ENCODE data around the gene ILF3.

ILF3 gene

GRCh38 chr19:10701955-10702525, 47.9 kb downstream of the ILF3 start:
- no peak for DNase-seq

- no peak for DNase-seq
Measured at GRCh38 chr19:10706990-10707389, 52.8 kb downstream of the ILF3 start.

GRCh38 chr19:10707440-10707839, 53.3 kb downstream of the ILF3 start:
- no peak for DNase-seq

DNA sequence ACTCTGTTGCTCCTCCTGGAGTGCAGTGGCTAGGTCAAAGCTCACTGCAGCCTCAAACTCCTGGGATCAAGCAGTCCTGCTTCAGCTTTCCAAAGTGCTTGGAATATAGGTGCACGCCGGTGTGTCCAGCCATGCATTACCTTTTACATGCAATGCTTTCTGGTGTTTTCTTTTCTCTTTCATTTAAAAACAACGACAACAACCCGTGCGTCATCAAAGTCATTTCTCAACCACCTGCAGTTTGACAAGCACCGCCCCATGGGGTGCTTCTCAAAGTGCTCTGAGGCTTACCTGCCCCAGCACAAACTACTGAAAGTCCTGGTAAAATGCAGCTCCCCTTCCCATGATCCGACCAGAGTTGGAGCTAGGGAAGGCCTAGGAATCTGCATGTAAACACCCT, 54.1 kb downstream of the ILF3 start:
- DNase-seq = no peak

- no peak for DNase-seq
Measured at GRCh38 chr19:10712045-10712444, 57.9 kb downstream of the ILF3 start.

DNA sequence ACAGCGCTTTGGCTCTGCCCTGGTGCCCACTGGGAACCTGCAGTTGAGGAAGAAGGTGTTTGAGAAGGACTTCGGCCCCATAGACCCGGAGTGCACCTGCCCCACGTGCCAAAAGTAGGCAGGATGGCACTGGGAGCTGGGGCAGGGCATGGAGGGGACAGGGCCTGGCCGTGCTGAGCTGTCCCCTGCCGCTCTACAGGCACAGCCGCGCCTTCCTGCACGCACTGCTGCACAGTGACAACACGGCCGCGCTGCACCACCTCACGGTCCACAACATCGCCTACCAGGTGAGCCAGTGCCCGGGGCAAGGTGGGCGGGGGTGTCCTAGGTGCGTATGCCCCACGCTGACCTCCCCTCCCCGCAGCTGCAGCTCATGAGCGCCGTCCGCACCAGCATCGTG, 58.6 kb downstream of the ILF3 start:
- DNase-seq = no peak

GRCh38 chr19:10713317-10713716, 59.2 kb downstream of the ILF3 start:
- DNase-seq = peak; percentile 56

DNA sequence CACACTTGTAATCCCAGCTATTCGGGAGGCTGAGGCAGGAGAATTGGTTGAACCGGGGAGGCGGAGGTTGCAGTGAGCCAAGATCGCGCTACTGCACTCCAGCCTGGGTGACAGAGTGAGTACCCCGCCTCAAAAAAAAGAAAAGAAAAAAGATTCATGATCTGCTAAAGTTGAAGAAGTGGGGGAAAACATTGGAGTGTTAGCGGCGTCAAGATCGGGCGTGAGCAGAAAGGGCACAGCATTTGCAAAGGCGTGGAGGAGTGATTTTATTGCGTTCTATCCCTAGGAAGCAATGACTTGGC, 62.9 kb downstream of the ILF3 start:
- no peak for DNase-seq

DNA sequence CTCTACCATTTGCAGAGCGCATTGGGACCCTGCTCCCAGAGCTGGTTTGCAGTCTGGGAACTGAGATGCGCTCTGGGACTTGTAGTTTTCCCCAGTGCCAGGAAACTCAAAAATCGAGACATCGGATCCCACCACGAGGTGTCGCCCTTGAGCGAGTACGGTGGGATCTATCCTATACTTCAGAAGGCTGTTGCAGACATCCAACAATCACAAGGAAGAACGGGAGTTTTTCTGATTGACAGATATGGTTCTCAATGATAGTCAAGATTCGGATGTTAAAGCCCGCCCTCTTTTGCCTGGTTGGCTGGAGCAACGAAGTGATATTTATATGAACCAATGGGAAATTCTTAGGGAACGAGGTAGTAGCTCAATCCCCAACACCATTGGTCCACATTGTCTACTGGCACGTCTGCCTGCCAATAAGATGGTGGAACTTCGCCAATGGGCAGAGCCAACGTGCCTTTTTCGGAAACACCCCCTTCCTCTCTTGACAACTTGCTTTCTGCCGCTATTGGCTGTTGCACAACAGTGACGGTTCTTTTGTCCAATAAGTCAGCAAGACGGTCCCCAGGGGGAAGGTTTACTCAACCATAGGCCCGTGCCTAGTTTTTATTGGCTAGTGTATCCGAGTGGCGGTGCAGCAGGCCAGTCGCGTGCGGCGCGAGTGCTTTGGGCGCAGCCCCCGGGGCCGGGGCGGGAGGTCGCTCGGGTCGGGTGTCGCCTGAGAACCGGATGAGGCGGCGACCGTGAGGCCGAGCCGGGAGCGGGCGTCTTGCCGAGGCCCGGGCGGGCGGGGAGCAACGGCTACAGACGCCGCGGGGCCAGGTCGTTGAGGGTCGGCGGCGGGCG, 63.4 kb downstream of the ILF3 start, which contains the start of gene DNM2:
Gene DNM2, plus strand, starts transcription at position 724 of the 849 bp plus-strand sequence. CDS start 164 bp downstream, outside the sequence.
- DNase-seq = peak; percentile 100

- no peak for DNase-seq
Measured at GRCh38 chr19:10718205-10719196, 64.4 kb downstream of the ILF3 start.

- DNase-seq = no peak
Measured at GRCh38 chr19:10719466-10719961, 65.4 kb downstream of the ILF3 start.

DNA sequence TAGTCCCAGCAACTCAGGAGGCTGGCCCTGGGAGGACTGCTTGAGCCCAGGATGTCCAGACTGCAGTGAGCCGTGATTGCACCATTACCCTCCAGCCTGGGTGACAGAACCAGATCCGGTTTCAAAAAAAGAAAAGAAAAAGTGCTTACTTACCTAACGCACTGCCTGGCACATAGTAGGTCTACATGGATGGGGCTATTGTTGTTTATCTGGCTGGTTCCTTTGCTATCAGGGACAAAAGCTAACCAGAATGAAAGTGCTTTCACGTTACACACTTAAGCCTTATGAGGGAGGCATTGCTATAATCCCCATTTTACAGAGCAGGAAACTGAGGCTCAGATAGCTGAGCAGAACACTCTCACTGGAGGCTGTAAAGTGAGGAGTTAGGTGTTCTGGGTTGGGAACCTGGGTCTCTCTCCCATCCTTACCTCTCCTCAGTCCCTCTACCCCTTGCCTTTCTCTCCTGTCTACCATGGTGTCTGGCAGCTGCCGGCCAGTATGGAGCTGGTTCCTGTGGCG, 66.5 kb downstream of the ILF3 start:
- no peak for DNase-seq

DNA sequence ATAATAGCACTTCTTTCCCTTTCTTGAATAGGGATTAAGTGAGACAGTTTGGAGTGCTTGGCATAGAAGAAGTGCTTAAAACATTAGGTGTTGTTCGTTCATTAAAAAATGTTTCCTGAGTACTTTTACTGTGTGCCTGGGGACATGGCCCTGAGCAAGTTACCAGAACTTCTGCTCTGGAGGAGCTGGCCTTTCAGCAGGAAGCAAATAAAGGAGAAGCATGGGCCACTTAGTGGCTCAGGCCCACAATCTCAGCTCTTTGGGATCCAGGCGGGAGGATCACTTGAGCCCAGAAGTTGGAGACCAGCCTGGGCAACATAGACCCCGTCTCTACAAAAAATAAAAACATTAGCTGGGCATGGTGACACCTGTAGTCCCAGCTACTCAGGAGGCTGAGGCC, 69.4 kb downstream of the ILF3 start:
- DNase-seq = no peak

- DNase-seq = no peak
Measured at GRCh38 chr19:10724573-10725071, 70.5 kb downstream of the ILF3 start.

DNA sequence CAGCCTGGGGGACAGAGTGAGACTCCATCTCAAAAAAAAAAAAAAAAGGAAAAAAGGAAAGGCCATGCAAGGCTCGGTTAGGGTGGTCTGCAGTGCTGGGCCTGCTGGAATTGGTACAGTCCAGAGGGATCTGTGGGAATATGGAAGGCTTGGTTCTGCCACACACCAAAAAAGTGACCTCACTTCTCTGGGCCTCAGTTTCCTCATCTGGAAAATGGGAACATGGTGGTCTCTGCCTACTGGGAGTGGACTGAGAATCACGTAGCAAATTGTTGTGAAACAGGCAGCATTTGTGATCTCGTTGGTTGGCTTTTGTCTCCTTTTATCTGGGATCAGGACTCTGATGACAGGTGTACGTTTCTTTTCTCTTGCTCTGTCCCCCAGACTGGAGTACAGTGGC, 71.3 kb downstream of the ILF3 start:
- no peak for DNase-seq

- no peak for DNase-seq
Measured at GRCh38 chr19:10726268-10726667, 72.1 kb downstream of the ILF3 start.

DNA sequence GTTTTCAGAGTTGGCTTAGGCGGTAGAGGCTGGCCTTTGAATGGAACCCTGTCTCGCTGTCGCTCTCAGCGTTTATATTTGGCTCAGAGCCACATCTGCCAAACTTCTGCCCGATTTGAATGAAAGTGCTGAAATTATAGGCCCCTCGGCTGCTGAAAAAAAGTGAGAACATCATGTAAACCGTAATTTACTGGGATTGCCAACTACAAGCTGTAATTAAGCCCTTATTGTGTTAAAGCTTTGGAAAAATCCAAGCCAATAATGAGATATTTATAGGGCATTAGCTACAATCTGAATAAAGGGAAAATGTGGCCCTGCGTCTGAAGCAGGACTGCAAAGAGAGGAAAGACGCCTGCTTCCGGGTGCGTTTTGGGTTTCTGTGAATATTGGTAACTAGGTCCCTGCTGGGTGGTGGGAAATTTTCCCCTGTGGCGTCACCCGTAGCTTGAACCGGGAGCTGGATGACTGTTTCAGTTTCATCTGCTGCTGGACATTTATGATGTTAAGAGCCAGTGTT, 73.6 kb downstream of the ILF3 start:
- DNase-seq = no peak

GRCh38 chr19:10729411-10729810, 75.3 kb downstream of the ILF3 start:
- DNase-seq = no peak

DNA sequence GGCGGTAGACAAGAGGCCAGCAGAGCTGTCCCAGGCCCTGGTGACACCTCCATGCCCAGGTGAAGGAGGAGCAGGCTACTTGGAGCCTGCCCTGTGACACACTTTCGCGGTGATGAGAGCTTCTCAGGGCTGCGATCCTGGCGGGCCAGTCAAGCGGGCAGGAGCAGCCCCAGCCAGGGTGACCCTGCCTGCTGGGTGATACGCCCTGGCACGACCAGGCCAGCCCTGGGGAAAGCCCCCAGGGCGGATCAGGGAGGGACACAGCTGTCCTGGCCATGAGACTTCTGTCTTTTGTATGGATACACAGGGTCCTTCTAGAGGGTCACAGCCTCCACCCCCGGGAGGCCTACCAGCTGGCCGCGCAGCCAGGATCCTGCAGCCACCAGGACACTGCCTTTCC, 76.8 kb downstream of the ILF3 start:
- DNase-seq = no peak

- DNase-seq = no peak
Measured at GRCh38 chr19:10735741-10736140, 81.6 kb downstream of the ILF3 start.

DNA sequence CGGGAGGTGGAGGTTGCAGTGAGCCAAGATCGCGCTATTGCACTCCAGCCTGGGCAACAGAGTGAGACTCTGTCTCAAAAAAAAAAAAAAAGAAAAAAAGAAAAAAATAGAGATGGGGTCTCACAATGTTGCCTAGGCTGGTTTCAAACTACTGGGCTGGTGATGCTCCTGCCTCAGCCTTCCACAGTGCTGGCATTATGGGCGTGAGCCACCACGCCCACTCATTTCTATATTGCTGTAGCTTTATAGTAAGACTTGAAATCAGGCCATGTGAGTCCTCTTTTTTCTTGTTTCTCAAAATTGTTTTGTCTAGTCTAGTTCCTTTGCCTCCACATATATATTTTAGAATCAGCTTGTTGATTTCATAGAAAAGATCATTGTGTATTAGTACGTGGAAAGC, 82.0 kb downstream of the ILF3 start:
- DNase-seq = no peak

DNA sequence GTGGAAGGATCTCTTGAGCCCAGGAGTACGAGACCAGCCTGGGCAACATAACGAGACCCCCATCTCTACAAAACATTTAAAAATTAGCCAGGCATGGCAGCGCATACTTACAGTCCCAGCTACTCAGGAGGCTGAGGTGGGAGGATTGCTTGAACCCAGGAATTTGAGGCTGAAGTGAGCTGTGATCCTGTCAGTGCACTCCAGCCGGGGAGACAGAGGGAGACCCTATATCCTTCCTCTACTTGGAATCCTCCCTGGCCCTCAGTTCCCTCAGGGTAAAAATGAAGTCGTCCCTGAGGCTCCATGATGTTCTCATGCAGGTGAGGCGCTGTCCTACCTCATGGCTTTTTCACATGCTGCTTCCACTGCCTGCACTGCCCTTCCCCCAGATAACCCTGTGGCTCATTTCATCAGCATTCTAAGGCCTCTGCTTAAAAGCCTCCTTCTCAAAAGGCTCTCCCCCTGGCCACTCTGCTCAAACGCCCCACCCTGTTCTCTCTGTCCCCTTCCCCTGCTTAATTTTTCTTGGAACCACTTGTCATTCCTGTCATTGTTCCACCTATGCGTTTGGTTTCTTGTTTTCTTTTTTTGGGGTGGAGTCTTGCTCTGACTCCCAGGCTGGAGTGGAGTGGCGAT, 82.9 kb downstream of the ILF3 start:
- DNase-seq = no peak
